ENCODE results near the gene PEDS1. TPM values are rescaled to one million over a fixed set of nuclear protein-coding genes. Genes with fewer than 3 reads are reported as not detected.
A peak's percentile ranks its signal among the peaks of the same experiment; 100 is the strongest.

Gene PEDS1
- total and polyA plus RNA-seq, 2 of the 13 experiments (the other 11 are each of a cell fraction or from before 2014, with no cell fraction given) = 30.5 to 93.9 TPM

GRCh38 chr20:50153500-50154377 lies at the start of gene PEDS1 (continued):
- TF ChIP-seq SKIL (CRISPR knock-in tag; IDR thresholded peaks at IDR 0.05; ENCODE audit: borderline replicate concordance) = no peak; the same call in 1 of the 2 replicates
- TF ChIP-seq IRX3 (CRISPR knock-in tag; IDR thresholded peaks at IDR 0.05; ENCODE audit: borderline replicate concordance, low read depth) = peak; percentile 98
- peak; percentile 67 for TF ChIP-seq RXRB (CRISPR knock-in tag; IDR thresholded peaks at IDR 0.05; ENCODE audit: borderline replicate concordance)
- TF ChIP-seq ZBTB43 (CRISPR knock-in tag; conservative IDR thresholded peaks at IDR 0.05) = peak; percentile 89
- TF ChIP-seq NCOR1 (IDR thresholded peaks at IDR 0.05; ENCODE audit: borderline replicate concordance, low read length) = no peak
- TF ChIP-seq RBM39 (IDR thresholded peaks at IDR 0.05; ENCODE audit: low read depth, low read length, poor library complexity, severe bottlenecking) = peak; percentile 50
- TF ChIP-seq TERF1 (CRISPR knock-in tag; IDR thresholded peaks at IDR 0.05) = peak; percentile 38; the same call in 1 of the 2 replicates
- TF ChIP-seq ZNF609 (CRISPR knock-in tag; IDR thresholded peaks at IDR 0.05; ENCODE audit: borderline replicate concordance) = peak; percentile 79
- peak; percentile 90 for TF ChIP-seq SP4 (CRISPR knock-in tag; IDR thresholded peaks at IDR 0.05)
- TF ChIP-seq ZSCAN20 (CRISPR knock-in tag; IDR thresholded peaks at IDR 0.05; ENCODE audit: borderline replicate concordance) = peak; percentile 68; the same call in 1 of the 2 replicates
- TF ChIP-seq ZNF691 (CRISPR knock-in tag; IDR thresholded peaks at IDR 0.05; ENCODE audit: borderline replicate concordance, low read depth) = peak; percentile 95
- no peak for TF ChIP-seq ZNF569 (CRISPR knock-in tag; IDR thresholded peaks at IDR 0.05; ENCODE audit: borderline replicate concordance)
- peak; percentile 77 for TF ChIP-seq DMAP1 (CRISPR knock-in tag; IDR thresholded peaks at IDR 0.05)
- TF ChIP-seq THAP7 (CRISPR knock-in tag; IDR thresholded peaks at IDR 0.05) = peak; percentile 91
- peak; percentile 84 for TF ChIP-seq ZNF441 (CRISPR knock-in tag; IDR thresholded peaks at IDR 0.05; ENCODE audit: borderline replicate concordance)

All from HepG2 (cell line).